ENCODE data around the gene TCF25.

DNA sequence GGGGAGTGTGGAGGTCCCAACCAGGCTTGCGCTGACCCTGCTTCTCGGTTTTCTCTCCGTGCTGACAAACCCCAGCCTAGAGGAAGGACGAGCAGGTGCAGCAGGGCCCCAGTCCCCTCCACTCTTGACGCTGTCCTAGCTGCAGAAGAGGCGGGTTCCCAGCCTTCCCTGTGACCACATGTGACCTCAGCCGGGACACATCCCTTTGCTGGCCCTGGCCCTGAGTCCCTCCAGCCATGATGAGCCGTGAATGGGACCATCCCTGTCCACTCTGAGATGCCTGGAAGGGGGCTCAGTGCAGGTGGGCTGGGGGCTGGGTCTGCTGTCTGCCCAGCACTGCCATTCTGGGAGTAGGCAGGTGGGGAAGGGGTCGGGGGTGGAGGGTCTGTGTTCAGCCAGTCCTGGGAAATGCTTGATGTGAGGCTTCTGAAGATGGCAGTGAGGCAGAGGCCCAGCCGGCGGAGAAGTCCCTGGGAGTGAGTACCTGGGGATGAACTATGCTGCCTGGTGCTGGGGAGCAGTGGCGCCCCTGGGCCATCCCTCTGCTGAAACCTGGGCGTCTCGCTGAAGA lies 47.8 kb downstream of the TCF25 start:
- no peak for TF ChIP-seq CTCF (IDR thresholded peaks at IDR 0.05)
- no peak for TF ChIP-seq NFATC4 (CRISPR knock-in tag; IDR thresholded peaks at IDR 0.05)
- TF ChIP-seq ARID4B (CRISPR knock-in tag; IDR thresholded peaks at IDR 0.05; ENCODE audit: borderline replicate concordance), result no peak
- TF ChIP-seq, protein P1, sequence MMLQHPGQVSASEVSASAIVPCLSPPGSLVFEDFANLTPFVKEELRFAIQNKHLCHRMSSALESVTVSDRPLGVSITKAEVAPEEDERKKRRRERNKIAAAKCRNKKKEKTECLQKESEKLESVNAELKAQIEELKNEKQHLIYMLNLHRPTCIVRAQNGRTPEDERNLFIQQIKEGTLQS (CRISPR knock-in tag; conservative IDR thresholded peaks at IDR 0.05), result no peak
- no peak for TF ChIP-seq ZNF232 (CRISPR knock-in tag; IDR thresholded peaks at IDR 0.05)
